ENCODE data around the gene CDC45.

CDC45 gene

GRCh38 chr22:19460036-19460435, 19.7 kb upstream of the CDC45 start:
- DNase-seq (ENCODE audit: insufficient read length, low spot score) (no peak), FAIRE-seq (no peak)
- TF ChIP-seq, protein P1, sequence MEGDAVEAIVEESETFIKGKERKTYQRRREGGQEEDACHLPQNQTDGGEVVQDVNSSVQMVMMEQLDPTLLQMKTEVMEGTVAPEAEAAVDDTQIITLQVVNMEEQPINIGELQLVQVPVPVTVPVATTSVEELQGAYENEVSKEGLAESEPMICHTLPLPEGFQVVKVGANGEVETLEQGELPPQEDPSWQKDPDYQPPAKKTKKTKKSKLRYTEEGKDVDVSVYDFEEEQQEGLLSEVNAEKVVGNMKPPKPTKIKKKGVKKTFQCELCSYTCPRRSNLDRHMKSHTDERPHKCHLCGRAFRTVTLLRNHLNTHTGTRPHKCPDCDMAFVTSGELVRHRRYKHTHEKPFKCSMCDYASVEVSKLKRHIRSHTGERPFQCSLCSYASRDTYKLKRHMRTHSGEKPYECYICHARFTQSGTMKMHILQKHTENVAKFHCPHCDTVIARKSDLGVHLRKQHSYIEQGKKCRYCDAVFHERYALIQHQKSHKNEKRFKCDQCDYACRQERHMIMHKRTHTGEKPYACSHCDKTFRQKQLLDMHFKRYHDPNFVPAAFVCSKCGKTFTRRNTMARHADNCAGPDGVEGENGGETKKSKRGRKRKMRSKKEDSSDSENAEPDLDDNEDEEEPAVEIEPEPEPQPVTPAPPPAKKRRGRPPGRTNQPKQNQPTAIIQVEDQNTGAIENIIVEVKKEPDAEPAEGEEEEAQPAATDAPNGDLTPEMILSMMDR (IDR thresholded peaks at IDR 0.05; ENCODE audit: insufficient read depth, missing control alignments): no peak

- DNase-seq (ENCODE audit: insufficient read length, low spot score): no peak
- FAIRE-seq: no peak
- TF ChIP-seq, protein P1 (IDR thresholded peaks at IDR 0.05; ENCODE audit: insufficient read depth, missing control alignments): no peak
Observed at GRCh38 chr22:19461506-19461905, 18.2 kb upstream of the CDC45 start.

GRCh38 chr22:19463008-19463407, 16.7 kb upstream of the CDC45 start:
- DNase-seq (ENCODE audit: insufficient read length, low spot score): no peak
- no peak for FAIRE-seq
- TF ChIP-seq, protein P1 (IDR thresholded peaks at IDR 0.05; ENCODE audit: insufficient read depth, missing control alignments): no peak

DNA sequence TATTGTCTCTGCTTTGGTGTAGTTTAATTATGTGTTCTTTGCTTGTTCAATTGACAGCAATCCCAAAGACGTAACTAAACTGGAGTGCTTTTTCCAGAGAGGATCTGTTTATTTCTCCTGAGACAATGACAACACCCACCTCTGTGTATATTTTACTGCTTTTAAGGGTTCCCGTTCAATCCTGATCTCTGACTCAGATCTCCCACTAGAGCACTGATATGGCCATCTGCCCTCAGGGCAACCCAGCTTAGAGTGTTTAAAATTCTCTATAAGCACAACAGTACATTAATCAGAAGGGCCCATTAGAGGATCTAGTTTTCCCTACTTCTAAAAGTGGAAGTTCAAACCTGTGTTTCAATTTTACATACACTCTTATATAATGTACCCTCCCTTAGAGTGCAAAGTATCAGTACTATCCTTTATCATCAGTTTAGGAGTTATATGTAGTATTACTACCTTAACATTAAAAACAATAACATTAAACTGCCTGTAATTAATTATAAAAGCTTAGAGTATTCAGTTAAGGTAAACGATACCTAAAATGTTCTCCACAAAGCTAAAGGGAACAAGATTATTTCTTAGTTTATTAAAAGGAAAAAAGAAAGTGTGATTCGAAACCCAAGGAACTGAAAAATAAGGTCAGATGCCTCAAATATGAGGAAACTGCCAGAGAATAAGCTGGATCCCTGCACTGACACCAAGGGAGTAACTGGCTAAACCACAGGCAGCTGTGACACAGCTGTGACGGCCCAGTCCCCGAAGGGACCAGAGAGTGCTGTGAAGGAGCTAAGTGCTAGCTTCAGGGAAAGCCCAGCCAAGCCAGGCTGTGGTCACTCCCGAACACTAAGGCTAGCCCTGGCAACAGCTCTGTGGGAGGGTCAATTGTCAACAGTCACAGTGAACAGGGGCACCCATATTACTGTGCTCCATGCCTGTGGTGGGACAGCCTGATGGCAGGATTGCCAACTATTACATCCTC, 15.9 kb upstream of the CDC45 start:
- FAIRE-seq (no peak), DNase-seq (ENCODE audit: insufficient read length, low spot score) (no peak)
- TF ChIP-seq, protein P1 (IDR thresholded peaks at IDR 0.05; ENCODE audit: insufficient read depth, missing control alignments): no peak

GRCh38 chr22:19464546-19464945, 15.2 kb upstream of the CDC45 start:
- no peak for DNase-seq (ENCODE audit: insufficient read length, low spot score)
- TF ChIP-seq, protein P1 (IDR thresholded peaks at IDR 0.05; ENCODE audit: insufficient read depth, missing control alignments): no peak
- FAIRE-seq: no peak

- no peak for FAIRE-seq
Observed at GRCh38 chr22:19464975-19465374, 14.7 kb upstream of the CDC45 start.

More at GRCh38 chr22:19464975-19465374, 14.7 kb upstream of the CDC45 start:
- DNase-seq (ENCODE audit: insufficient read length, low spot score): no peak
- TF ChIP-seq, protein P1 (IDR thresholded peaks at IDR 0.05; ENCODE audit: insufficient read depth, missing control alignments): no peak
